Measurements from ENCODE around the gene CHRNA1.

- TF ChIP-seq RBAK (CRISPR knock-in tag; IDR thresholded peaks at IDR 0.05) (no peak), CTCF (CRISPR knock-in tag; IDR thresholded peaks at IDR 0.05) (no peak), POLR2AphosphoS2 (IDR thresholded peaks at IDR 0.05; ENCODE audit: low read depth, low read length) (no peak), MAX (IDR thresholded peaks at IDR 0.05) (no peak), JUND (CRISPR knock-in tag; IDR thresholded peaks at IDR 0.05) (no peak), ZSCAN21 (CRISPR knock-in tag; IDR thresholded peaks at IDR 0.05; ENCODE audit: borderline replicate concordance) (no peak), POLR2A (IDR thresholded peaks at IDR 0.05; ENCODE audit: insufficient read depth in 1 of 2, low read depth in 2 of 2, low read length in 2 of 2) (no peak), ESRRA (CRISPR knock-in tag; IDR thresholded peaks at IDR 0.05; ENCODE audit: low read depth) (no peak), ATRX (CRISPR knock-in tag; IDR thresholded peaks at IDR 0.05; ENCODE audit: borderline replicate concordance) (no peak), ZNF441 (CRISPR knock-in tag; IDR thresholded peaks at IDR 0.05; ENCODE audit: borderline replicate concordance) (no peak), PHF8 (CRISPR knock-in tag; IDR thresholded peaks at IDR 0.05) (no peak), RFX3 (CRISPR knock-in tag; IDR thresholded peaks at IDR 0.05) (no peak)
Measured at GRCh38 chr2:174812037-174812436, 47.8 kb upstream of the CHRNA1 start.
